ENCODE data around the gene UTP4.

DNA sequence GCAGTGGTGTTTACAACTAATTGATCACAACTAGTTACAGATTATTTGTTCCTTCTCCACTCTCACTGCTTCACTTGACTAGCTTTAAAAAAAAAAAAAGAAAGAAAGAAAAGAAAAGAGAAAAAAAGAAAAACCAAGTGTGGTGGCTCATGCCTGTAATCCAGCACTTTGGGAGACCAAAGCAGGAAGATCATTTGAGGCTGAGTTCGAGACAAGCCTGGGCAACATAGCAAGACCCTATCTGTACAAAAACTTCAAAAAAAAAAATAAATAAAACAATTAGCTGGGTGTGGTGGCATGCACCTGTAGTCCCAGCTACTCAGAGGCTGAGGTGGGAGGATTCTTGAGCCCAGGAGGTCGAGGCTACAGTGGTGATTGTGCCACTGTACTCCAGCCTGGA, 58.7 kb downstream of the UTP4 start:
- TF ChIP-seq, protein P1, sequence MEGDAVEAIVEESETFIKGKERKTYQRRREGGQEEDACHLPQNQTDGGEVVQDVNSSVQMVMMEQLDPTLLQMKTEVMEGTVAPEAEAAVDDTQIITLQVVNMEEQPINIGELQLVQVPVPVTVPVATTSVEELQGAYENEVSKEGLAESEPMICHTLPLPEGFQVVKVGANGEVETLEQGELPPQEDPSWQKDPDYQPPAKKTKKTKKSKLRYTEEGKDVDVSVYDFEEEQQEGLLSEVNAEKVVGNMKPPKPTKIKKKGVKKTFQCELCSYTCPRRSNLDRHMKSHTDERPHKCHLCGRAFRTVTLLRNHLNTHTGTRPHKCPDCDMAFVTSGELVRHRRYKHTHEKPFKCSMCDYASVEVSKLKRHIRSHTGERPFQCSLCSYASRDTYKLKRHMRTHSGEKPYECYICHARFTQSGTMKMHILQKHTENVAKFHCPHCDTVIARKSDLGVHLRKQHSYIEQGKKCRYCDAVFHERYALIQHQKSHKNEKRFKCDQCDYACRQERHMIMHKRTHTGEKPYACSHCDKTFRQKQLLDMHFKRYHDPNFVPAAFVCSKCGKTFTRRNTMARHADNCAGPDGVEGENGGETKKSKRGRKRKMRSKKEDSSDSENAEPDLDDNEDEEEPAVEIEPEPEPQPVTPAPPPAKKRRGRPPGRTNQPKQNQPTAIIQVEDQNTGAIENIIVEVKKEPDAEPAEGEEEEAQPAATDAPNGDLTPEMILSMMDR (IDR thresholded peaks at IDR 0.05; ENCODE audit: low read depth, low read length): no peak
- TF ChIP-seq POLR2A (IDR thresholded peaks at IDR 0.05; ENCODE audit: extremely low read depth, insufficient read length): no peak
- TF ChIP-seq, protein P2, sequence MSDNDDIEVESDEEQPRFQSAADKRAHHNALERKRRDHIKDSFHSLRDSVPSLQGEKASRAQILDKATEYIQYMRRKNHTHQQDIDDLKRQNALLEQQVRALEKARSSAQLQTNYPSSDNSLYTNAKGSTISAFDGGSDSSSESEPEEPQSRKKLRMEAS (IDR thresholded peaks at IDR 0.05; ENCODE audit: low read depth, low read length): no peak
- no peak for TF ChIP-seq MYC (IDR thresholded peaks at IDR 0.05; ENCODE audit: low read depth, low read length)
